ENCODE results near the gene EVA1B.

DNA sequence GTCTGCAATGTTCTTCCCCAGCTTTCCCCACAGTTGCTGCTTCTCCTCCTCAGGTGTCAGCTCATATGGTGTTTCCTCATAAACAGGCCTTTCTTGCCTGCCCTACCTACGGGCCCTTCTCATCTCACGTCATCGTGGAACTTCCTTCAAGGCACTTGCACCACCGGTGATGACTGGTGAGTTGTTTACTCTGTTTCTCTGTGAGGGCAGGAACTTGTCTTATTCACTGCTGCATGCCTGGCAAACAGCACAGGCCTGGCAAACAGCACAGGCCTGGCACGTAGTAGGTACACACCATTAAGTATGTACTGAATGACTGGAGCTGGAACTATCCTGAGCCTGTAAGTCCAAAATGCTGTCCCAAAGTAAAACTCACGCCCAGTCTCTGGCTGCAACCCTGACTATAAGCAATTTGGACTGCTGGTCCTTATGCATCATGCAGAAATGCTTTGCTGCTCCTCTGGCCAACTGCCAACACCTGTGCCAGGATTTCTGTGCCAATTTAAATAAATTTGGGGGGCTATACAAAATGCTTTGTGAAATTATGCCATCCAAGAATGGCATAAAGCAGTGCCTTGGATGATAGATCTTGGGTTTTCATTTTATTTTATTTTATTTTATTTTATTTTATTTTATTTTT, 36.6 kb upstream of the EVA1B start:
- no peak for TF ChIP-seq POLR2AphosphoS5 (IDR thresholded peaks at IDR 0.05)
- TF ChIP-seq, protein P1, sequence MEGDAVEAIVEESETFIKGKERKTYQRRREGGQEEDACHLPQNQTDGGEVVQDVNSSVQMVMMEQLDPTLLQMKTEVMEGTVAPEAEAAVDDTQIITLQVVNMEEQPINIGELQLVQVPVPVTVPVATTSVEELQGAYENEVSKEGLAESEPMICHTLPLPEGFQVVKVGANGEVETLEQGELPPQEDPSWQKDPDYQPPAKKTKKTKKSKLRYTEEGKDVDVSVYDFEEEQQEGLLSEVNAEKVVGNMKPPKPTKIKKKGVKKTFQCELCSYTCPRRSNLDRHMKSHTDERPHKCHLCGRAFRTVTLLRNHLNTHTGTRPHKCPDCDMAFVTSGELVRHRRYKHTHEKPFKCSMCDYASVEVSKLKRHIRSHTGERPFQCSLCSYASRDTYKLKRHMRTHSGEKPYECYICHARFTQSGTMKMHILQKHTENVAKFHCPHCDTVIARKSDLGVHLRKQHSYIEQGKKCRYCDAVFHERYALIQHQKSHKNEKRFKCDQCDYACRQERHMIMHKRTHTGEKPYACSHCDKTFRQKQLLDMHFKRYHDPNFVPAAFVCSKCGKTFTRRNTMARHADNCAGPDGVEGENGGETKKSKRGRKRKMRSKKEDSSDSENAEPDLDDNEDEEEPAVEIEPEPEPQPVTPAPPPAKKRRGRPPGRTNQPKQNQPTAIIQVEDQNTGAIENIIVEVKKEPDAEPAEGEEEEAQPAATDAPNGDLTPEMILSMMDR (IDR thresholded peaks at IDR 0.05) = no peak

All from gastroesophageal sphincter (tissue), 3 donors.